B cell (primary cell): ENCODE measurements around the gene IL11. TPM values are rescaled to one million over a fixed set of nuclear protein-coding genes. Genes with fewer than 3 reads are reported as not detected.

ENCODE experiments used
- ATAC-seq: fragments of 200-7000 bp; cut with Tn5 transposase; one replicate; pipeline ENCODE4 v1.10.0; 2021; ENCODE audit warnings: low read depth, mild to moderate bottlenecking, moderate number of reproducible peaks, moderate library complexity
- CTCF ChIA-PET: fragments of 350-600 bp; sonication (Branson Sonifier 250); formaldehyde crosslinking; loops from one replicate; lab custom pipeline; 2021; ENCODE audit warnings: antibody characterized with exemption, inconsistent platforms; lab: Charles Lee
- POLR2A ChIA-PET: fragments of 350-600 bp; sonication (Branson Sonifier 250); formaldehyde crosslinking; loops from one replicate; lab custom pipeline; 2021; ENCODE audit warnings: antibody characterized with exemption; lab: Charles Lee
- DNase-seq: peaks from one replicate; pipeline ENCODE4 v3.0.0; 2013
- H2AFZ ChIP-seq: 2 replicates; pipeline ENCODE4 v1.6.1; 2012; ENCODE audit warnings: mild to moderate bottlenecking, low read depth, low read length; ENCODE audit not compliant: insufficient read depth, poor library complexity, severe bottlenecking
- H3K27ac ChIP-seq, 2 donors: 1 replicate in 1 of 2; 2 replicates in 1 of 2; pipeline ENCODE4 v1.5.1; 2012 to 2013; ENCODE audit warnings: low read length in 2 of 2, mild to moderate bottlenecking in 2 of 2, moderate library complexity in 1 of 2
- H3K27me3 ChIP-seq, 4 experiments: fragments of 200-600 bp in 1 of 4; sonication (generic) in 1 of 4; replicated peaks in 1 of 4; 1 replicate in 2 of 4; 2 replicates in 2 of 4; pipeline versions ENCODE4 v1.6.1 to v1.7.0; 2013 to 2016; ENCODE audit warnings: low read length in 3 of 4, mild to moderate bottlenecking in 2 of 4, mixed read lengths in 1 of 4, moderate library complexity in 1 of 4; ENCODE audit not compliant: insufficient read depth in 4 of 4, control insufficient read depth in 3 of 4; ENCODE audit errors: control extremely low read depth in 1 of 4
- H3K36me3 ChIP-seq, 2 experiments: replicated peaks in 1 of 2; 1 replicate in 1 of 2; 2 replicates in 1 of 2; pipeline versions ENCODE4 v1.6.1 to v1.7.1; 2013; ENCODE audit warnings: low read length in 1 of 2; ENCODE audit not compliant: insufficient read depth in 2 of 2, control insufficient read depth in 1 of 2; ENCODE audit errors: control extremely low read depth in 1 of 2, extremely low read depth in 1 of 2
- H3K4me1 ChIP-seq, 2 donors: fragments of 200-600 bp in 1 of 2; sonication (generic) in 1 of 2; 1 replicate in 1 of 2; 2 replicates in 1 of 2; pipeline versions ENCODE4 v1.5.1 to v1.6.1; 2013 to 2017; ENCODE audit warnings: low read length in 2 of 2; ENCODE audit not compliant: control insufficient read depth in 2 of 2, insufficient read depth in 2 of 2
- H3K4me2 ChIP-seq: replicated peaks from 2 replicates; pipeline ENCODE3; 2012; ENCODE audit warnings: mild to moderate bottlenecking, low read depth, low read length; ENCODE audit not compliant: poor library complexity, severe bottlenecking
- H3K4me3 ChIP-seq, 5 experiments: fragments of 200-600 bp in 1 of 5; sonication (generic) in 1 of 5; 1 replicate in 3 of 5; 2 replicates in 2 of 5; pipeline versions ENCODE4 v1.5.1 to v1.7.0; 2011 to 2016; ENCODE audit warnings: low read length in 4 of 5, mild to moderate bottlenecking in 4 of 5, low read depth in 2 of 5, control low read depth in 1 of 5, moderate library complexity in 1 of 5; ENCODE audit not compliant: insufficient read depth in 1 of 5; ENCODE audit errors: control extremely low read depth in 1 of 5, extremely low read depth in 1 of 5
- H3K79me2 ChIP-seq: fragments of 200-600 bp; sonication (generic); one replicate; pipeline ENCODE4 v1.6.0; 2016; ENCODE audit warnings: low read length; ENCODE audit not compliant: control insufficient read depth, insufficient read depth
- H3K9ac ChIP-seq: fragments of 200-600 bp; sonication (generic); 2 replicates; pipeline ENCODE4 v1.6.1; 2017; ENCODE audit warnings: mild to moderate bottlenecking, low read length, moderate library complexity
- H3K9me3 ChIP-seq, 3 donors: one replicate each; pipeline versions ENCODE4 v1.6.1 to v1.7.1; 2013; ENCODE audit warnings: low read length in 2 of 3; ENCODE audit not compliant: control insufficient read depth in 2 of 3, insufficient read depth in 1 of 3; ENCODE audit errors: control extremely low read depth in 1 of 3
- H4K20me1 ChIP-seq: 2 replicates; pipeline ENCODE4 v1.6.0; 2012; ENCODE audit warnings: mild to moderate bottlenecking, low read length; ENCODE audit not compliant: insufficient read depth, control insufficient read depth, poor library complexity, severe bottlenecking
- H3K27ac Mint-ChIP-seq: one replicate; pipeline ENCODE4 v1.8.0; 2021; ENCODE audit warnings: mixed read lengths
- H3K27me3 Mint-ChIP-seq: one replicate; pipeline ENCODE4 v1.8.0; 2021; ENCODE audit warnings: mixed read lengths
- H3K4me1 Mint-ChIP-seq: one replicate; pipeline ENCODE4 v1.8.0; 2021; ENCODE audit warnings: mixed read lengths
- H3K4me3 Mint-ChIP-seq: one replicate; pipeline ENCODE4 v1.8.0; 2021; ENCODE audit warnings: mixed read lengths
- H3K9me3 Mint-ChIP-seq: one replicate; pipeline ENCODE4 v1.8.0; 2022; ENCODE audit warnings: mixed read lengths; ENCODE audit not compliant: insufficient read depth
- EZH2 ChIP-seq: IDR thresholded peaks from 2 replicates; pipeline ENCODE4 v1.6.1; 2012; ENCODE audit warnings: borderline replicate concordance, low read depth, mild to moderate bottlenecking, moderate library complexity, low read length; ENCODE audit not compliant: insufficient read depth, poor library complexity, severe bottlenecking
- WGBS: methylation state at CpG from one replicate; pipeline ENCODE4 v1.1.5; 2013; ENCODE audit warnings: missing lambda C conversion rate; ENCODE audit not compliant: insufficient coverage; 5-methylcytosine and 5-hydroxymethylcytosine counted together
- intact Hi-C: fragments of 100-400 bp; cut with micrococcal nuclease; formaldehyde crosslinking; loops from one replicate; pipeline ENCODE4 v1.10.0; 2022
- polyA plus RNA-seq: library from polyadenylated mRNA; depleted of rRNA; stranded (reverse); fragments of >200 nt; gene quantifications from 2 replicates; pipeline ENCODE4 v1.2.3, GENCODE V29; 2012
- total RNA-seq, 2 donors: library from RNA; stranded (reverse); fragments of 120-200 nt in 1 of 2; gene quantifications; 1 replicate in 1 of 2; 2 replicates in 1 of 2; pipeline versions ENCODE4 v1.2.3 to v1.2.4, GENCODE V29; 2013 to 2022
- TF ChIP-seq, protein P1 (sequence below): fragments of 200-600 bp; IDR thresholded peaks from one replicate; pipeline ENCODE4 v1.8.0; 2022; ENCODE audit warnings: antibody characterized with exemption, mild to moderate bottlenecking

IL11 gene
- total and polyA plus RNA-seq, 2 donors (not counting 1 experiment from before 2014, with no cell fraction given), result not detected

DNA sequence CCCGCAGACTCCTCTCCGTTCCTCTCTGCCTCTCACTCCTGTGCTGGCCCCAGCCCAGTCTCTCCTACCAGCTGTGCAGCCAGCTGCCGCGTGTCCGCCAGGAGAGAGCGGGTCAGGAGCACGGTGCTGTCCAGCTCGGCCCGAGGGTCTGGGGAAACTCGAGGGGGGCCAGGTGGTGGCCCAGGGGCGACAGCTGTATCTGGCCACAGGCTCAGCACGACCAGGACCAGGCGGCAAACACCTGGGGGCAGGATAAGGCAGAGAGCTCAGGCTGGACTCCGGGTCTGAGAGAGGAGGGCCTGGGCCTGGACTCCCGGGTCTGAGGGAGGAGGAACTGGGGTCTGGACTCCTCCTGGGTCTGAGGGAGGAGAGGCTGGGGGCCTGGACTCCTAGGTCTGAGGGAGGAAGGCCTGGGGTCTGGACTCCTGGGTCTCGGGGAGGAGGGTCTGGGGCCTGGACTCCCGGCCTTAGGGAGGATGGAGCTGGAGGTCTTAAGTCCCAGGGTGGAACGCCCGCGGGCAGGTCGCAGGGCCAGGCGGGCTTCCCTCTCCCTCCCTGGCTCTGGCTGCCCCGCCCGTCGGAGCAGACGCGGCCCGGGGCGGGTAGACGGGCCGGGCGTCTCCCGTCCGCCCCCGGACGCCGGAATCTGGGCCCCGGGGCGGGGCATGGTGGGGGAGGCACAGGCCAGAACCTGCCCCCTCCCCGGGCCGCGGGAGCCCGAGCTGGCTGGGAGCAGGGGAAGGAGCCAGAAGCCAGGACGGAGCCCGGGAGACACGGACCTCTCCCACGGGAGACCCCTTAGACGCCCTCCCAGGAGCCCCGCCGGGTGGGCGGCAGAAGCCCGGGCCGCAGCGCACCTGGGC is 1.3 kb downstream of the IL11 start:
- TF ChIP-seq EZH2, result no peak
- TF ChIP-seq, protein P1, sequence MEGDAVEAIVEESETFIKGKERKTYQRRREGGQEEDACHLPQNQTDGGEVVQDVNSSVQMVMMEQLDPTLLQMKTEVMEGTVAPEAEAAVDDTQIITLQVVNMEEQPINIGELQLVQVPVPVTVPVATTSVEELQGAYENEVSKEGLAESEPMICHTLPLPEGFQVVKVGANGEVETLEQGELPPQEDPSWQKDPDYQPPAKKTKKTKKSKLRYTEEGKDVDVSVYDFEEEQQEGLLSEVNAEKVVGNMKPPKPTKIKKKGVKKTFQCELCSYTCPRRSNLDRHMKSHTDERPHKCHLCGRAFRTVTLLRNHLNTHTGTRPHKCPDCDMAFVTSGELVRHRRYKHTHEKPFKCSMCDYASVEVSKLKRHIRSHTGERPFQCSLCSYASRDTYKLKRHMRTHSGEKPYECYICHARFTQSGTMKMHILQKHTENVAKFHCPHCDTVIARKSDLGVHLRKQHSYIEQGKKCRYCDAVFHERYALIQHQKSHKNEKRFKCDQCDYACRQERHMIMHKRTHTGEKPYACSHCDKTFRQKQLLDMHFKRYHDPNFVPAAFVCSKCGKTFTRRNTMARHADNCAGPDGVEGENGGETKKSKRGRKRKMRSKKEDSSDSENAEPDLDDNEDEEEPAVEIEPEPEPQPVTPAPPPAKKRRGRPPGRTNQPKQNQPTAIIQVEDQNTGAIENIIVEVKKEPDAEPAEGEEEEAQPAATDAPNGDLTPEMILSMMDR, result no peak
- Histone ChIP-seq H3K9ac (no peak overlapping the region), H3K9me3 (peaks cover 0 to 22% (median 0%) of the 10 kb centered on the region in 3 donors), H2AFZ (peak overlapping the region; percentile 62), H3K4me3 (peak overlapping the region in 3 of 5 experiments; percentile 35 to 39 (median 38)), H3K4me1 (peaks cover 15 to 17% of the 10 kb centered on the region in 2 donors), H3K27me3 (peaks cover 0 to 64% (median 25%) of the 10 kb centered on the region in 4 experiments), H4K20me1 (no peaks in the 10 kb centered on the region), H3K79me2 (no peaks in the 10 kb centered on the region), H3K36me3 (no peaks in the 10 kb centered on the region), H3K27ac (no peak overlapping the region), H3K4me2 (peak overlapping the region; percentile 82)
- DNase-seq (peak; percentile 49), ATAC-seq (peak; percentile 58)
- H3K27ac Mint-ChIP-seq, result no peak overlapping the region
- POLR2A ChIA-PET, result interaction anchor here (0.9 kb wide), 1 partner anchor 115 kb away, joined by 4 read pairs; no protein-coding TSS in a partner anchor
- intact Hi-C loops, result no loop called here
- peaks cover 38% of the 10 kb centered on the region for H3K27me3 Mint-ChIP-seq
- H3K9me3 Mint-ChIP-seq, result no peaks in the 10 kb centered on the region
- peaks cover 9% of the 10 kb centered on the region for H3K4me1 Mint-ChIP-seq
- WGBS, result 19% methylated on average over 43 of the region's 54 CpGs
- no peak overlapping the region for H3K4me3 Mint-ChIP-seq
- CTCF ChIA-PET, result no interaction called here

DNA sequence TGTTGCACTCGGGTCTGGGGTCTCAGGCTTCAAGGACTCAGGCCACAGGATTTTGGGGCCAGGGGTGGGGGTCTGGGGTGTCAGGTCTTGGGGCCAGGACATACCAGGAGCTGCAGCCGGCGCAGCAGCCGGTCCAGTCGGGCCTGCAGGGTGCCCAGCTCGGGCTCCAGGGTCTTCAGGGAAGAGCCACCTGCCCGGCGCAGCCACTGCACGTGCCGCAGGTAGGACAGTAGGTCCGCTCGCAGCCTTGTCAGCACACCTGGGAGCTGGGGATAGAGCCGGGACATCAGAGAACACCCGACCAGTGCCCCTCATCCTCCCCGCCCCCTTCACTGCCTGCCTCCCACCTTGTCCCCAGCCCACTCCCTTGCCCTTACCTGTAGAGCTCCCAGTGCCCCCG is 2.2 kb downstream of the IL11 start:
- H3K27ac Mint-ChIP-seq, result no peak overlapping the region
- Histone ChIP-seq H3K27ac (no peak overlapping the region), H3K4me3 (no peak overlapping the region), H3K4me2 (no peak overlapping the region), H3K9me3 (peaks cover 0 to 20% (median 0%) of the 10 kb centered on the region in 3 donors), H3K9ac (no peak overlapping the region), H2AFZ (no peak overlapping the region), H3K4me1 (peaks cover 15 to 17% of the 10 kb centered on the region in 2 donors), H3K36me3 (no peaks in the 10 kb centered on the region), H3K27me3 (peaks cover 0 to 57% (median 24%) of the 10 kb centered on the region in 4 experiments), H4K20me1 (no peaks in the 10 kb centered on the region), H3K79me2 (no peaks in the 10 kb centered on the region)
- DNase-seq (no peak), ATAC-seq (no peak)
- TF ChIP-seq, protein P1, result no peak
- no peak overlapping the region for H3K4me3 Mint-ChIP-seq
- peaks cover 9% of the 10 kb centered on the region for H3K4me1 Mint-ChIP-seq
- CTCF ChIA-PET, result no interaction called here
- no peaks in the 10 kb centered on the region for H3K9me3 Mint-ChIP-seq
- peaks cover 33% of the 10 kb centered on the region for H3K27me3 Mint-ChIP-seq
- POLR2A ChIA-PET, result no interaction called here
- 93% methylated on average over 16 of the region's 16 CpGs for WGBS
- intact Hi-C loops, result no loop called here
